ENCODE data around the gene KRT16.
"Not testable (repeated sequence)": the region's sequence is repeated elsewhere in the genome, so short reads cannot be mapped to it uniquely, and the experiment has no call there.

The KRT16 gene

GRCh38 chr17:41583137-41584127 lies 29.1 kb downstream of the KRT16 start:
- no peak for DNase-seq (ENCODE audit: low read depth in 2 of 2)

DNA sequence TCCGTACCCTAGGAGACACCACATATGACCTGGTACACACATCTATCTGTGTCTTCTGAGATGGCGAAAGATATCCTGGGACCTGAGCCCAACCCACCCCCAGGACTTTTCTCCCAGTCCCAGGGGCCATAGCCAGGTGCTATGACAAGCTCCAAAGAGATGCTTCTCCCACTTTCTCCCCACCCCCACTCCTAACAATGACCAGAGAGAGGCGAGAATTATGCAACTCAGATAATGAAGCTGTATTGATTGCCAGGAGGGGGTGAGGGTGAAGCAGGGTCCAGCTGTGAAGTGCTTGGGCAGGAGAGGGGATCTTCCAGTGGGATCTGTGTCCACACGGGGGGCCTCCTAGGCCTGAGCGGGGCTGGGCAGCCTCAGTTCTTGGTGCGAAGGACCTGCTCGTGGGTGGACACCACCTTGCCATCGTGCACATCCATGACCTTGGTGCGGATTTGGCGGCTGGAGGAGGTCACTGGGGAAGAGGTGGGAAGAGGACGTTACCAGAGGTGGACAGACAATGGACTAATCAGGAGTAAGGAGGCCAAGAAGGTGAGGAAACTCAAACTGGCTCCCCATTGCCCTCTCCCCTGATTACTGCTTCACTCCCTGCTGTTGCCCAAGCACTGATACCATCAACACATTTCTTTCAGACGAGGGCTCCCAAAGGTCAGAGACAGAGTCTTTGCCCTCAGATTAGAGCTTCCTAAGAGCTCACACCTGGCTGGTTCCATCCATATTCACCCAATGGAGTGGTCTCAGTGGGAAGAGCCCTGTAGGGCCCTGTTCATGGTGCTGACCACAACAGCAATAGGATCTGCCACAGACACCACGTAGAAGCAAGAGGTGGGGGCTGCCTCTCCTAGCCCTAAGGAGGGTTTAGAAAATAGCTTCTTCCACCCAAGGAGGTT lies 30.3 kb downstream of the KRT16 start:
- not testable (repeated sequence) for DNase-seq (ENCODE audit: low read depth in 2 of 2)

- no peak for DNase-seq (ENCODE audit: low read depth in 2 of 2)
Measured at GRCh38 chr17:41581366-41582060, 31.1 kb downstream of the KRT16 start.

GRCh38 chr17:41580687-41581365 lies 31.7 kb downstream of the KRT16 start:
- no peak for DNase-seq (ENCODE audit: low read depth in 2 of 2)

DNA sequence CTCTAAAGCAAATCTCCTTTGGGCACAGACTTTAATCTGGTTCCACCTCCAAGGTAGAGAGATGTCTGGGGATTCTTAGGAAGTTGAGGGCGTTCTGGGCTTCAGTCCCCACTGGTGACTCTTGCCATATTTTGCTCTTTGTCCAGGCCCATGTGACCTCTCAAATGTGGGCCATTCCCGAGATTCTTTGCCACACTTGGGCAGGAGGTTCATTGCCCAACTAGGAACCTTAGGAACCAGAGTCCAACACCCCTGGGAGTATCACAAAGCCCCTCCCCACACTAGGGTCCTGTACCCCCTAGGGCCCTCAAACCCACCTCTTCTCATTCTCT lies 32.4 kb downstream of the KRT16 start:
- no peak for DNase-seq (ENCODE audit: low read depth in 2 of 2)

DNA sequence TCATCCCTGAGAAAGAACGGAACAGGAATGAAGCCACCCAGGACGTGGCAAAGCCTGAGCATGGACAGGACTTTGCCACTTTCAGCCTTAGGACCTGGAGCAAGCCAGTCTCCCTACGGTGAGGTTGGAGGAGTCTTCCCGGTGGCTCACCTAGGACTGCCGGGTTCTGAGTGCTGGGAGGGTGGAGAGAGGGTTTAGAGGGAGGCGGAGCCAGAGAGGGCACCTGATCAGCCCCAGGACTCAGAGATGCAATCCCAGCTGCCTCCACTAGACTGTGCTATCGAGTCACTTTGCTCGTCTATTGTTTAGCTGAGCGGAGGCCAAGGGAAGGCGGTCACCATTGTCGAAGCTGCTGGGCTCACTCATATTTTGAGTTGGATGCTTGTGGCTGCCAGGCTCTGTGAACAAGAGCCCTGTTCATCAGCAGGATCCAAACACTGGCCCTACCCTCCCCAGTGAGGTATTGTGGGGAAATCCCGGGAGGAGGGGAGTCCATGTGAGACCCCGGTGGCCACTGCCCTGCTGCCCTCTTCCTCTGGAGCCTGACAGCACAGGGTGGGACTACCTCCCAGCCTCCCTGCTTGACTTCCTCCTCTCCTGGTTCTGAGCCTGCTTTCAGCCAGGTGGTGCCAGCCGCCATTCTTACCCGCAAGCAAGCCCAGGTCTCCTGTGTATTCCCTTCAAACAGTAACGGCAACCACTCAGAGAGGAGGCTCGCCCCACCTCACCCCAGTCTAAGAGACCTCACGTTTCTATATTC lies 32.9 kb downstream of the KRT16 start:
- DNase-seq (ENCODE audit: low read depth in 2 of 2), result peak; percentile 24 to 40

DNA sequence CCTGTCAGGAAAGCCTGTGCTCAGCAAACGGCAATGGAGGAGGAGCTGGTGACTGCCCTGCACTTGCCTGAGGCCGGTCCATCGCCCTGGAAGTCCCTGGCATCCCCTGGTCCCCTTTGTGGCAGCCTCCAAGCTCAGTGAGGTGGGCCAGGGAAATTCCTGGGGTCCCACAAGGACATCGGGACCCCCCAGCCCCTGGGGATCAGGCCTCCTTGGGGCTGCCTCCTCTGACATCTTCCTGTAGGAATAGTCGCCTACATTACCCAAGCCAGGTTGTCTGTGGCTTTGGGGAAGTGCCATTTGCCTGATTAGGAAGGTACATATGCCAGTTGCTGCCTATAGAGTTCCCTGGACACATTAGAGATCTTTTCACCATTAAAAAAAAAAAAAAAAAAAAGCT lies 33.6 kb downstream of the KRT16 start:
- no peak for DNase-seq (ENCODE audit: low read depth in 2 of 2)

DNA sequence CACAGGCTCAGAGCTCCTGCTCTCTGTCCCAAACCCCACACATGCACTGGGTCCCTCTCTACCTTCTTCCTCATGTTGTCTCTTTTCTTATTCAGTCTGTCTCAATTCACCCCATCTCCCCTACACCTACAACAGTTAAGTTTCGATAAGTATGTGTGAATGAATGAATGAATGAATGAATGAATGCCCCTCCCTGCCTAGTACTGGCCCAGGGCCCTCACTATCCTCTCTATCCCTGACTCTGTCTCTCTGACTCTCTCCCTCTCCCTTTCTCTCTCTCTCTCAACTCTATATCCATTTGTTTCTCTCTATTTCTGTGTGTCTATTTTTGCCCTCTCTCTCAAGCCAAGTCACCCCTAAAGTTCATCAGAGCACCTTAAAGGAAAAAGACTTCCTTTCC lies 34.0 kb downstream of the KRT16 start:
- DNase-seq (ENCODE audit: low read depth in 2 of 2), result no peak

GRCh38 chr17:41576740-41577139 lies 35.8 kb downstream of the KRT16 start:
- DNase-seq (ENCODE audit: low read depth in 2 of 2), result not testable (repeated sequence)

- DNase-seq (ENCODE audit: low read depth in 2 of 2), result no peak
Measured at GRCh38 chr17:41575336-41575735, 37.2 kb downstream of the KRT16 start.

DNA sequence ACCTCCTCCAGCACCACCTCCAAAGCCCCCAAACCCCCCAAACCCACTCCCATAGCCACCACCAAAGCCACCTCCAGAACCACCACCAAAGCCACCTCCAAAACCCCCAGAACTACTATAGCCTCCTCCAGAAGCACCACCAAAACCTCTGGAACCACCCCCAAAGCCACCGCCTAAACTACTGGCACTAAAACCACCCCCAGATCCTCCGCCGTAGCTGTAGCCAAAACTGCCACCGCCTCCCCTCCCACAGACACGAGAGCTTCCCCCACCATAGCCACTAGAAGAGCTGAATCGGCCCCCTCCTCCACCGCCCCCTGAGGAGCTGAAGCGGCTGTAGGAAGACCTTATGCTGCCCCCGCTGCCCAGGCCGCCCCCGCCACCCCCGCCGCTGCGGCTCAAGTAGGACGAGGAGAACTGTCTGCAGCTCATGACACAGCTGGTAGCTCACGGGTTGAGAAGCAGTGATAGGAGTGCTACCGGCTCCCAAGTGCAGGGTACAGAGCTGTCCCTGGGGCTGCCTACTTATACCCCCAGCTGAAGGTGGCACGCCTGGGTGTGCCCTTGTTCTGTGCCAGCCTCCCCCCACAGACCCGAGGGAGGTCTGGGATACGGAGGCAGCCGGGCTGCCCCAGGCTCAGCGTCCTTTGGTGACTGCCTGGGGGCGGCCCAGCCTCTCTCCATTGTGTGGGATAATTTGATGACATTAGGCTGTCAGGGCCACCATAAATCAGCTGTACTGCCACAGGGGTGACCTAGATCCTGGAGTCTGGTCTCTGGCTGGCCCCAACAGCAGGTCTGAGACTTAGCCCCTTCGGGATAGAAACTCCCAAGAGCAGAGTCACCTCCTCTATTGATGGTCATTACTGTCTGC lies 40.8 kb downstream of the KRT16 start, which contains the start of gene KRT9:
TSS of gene KRT9 (minus strand) at position 499 of the 874 bp plus-strand sequence. CDS start at position 432, 67 bp downstream.
- no peak for DNase-seq (ENCODE audit: low read depth in 2 of 2)

DNA sequence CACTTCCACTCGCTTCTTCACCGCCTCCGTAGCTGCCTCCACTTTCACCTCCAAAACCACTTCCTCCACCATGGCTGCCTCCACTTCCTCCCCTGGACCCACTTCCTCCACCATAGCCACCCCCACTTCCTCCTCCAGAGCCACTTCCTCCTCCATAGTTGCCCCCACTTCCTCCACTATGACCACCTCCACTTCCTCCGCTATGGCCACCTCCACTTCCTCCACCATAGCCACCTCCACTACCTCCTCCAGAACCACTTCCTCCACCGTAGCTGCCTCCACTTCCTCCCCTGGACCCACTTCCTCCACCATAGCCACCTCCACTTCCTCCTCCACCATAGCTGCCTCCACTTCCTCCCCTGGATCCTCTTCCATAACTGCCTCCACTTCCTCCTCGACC lies 45.2 kb downstream of the KRT16 start:
- no peak for DNase-seq (ENCODE audit: low read depth in 2 of 2)

- no peak for DNase-seq (ENCODE audit: low read depth in 2 of 2)
Measured at GRCh38 chr17:41565338-41565737, 47.2 kb downstream of the KRT16 start.

DNA sequence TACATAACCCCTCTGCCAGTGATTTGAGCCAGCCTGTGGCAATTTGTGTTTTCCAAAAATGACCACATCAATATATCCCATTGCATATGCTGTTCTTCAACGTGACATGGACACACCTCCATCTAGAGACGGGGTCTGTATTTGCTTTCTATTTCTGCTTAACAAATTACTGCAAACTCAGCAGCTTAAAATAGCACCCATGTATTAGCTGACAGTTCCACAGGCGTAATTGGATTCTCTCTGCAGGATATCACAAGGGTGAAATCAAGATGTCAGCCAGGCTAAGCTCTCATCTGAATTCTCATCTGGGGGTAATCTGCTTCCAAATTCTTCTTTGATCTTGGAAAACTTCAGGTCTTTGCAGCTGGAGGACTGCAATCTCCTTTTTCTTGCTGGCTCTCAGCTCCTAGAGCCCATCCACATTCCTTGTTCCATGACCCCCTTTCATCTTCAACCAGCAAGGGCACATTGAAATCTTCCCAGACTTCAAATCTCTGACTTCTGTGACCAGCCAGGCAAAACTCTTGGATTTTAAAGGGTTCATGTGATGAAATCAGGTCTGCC lies 48.9 kb downstream of the KRT16 start:
- DNase-seq (ENCODE audit: low read depth in 2 of 2), result no peak

DNA sequence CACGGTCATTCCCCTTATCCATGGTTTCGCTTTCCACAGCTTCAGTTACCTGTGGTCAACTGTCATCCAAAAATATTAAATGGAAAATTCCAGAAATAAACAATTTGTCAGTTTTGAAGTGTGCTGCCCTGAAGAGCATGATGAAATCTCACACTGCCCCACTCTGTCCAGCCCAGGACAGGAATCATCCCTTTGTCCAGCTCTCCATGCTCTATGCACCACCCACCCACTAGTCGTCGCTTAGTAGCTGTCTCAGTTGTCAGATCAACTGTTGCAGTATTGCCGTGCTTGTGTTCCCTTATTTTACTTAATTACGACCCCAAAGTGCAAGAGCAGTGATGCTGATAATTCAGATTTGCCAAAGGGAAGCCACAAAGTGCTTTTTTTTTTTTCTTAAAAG lies 51.0 kb downstream of the KRT16 start:
- no peak for DNase-seq (ENCODE audit: low read depth in 2 of 2)

Data from stimulated activated CD4-positive, alpha-beta T cell treated with anti-CD3 and anti-CD28 coated beads, Interleukin-1b, Interleukin-23, amount 100 ng/mL, for 4 hours (primary cell).